Measurements from ENCODE around the gene DOCK2.
"Not testable (repeated sequence)": the region's sequence is repeated elsewhere in the genome, so short reads cannot be mapped to it uniquely, and the experiment has no call there.

DOCK2 gene

DNA sequence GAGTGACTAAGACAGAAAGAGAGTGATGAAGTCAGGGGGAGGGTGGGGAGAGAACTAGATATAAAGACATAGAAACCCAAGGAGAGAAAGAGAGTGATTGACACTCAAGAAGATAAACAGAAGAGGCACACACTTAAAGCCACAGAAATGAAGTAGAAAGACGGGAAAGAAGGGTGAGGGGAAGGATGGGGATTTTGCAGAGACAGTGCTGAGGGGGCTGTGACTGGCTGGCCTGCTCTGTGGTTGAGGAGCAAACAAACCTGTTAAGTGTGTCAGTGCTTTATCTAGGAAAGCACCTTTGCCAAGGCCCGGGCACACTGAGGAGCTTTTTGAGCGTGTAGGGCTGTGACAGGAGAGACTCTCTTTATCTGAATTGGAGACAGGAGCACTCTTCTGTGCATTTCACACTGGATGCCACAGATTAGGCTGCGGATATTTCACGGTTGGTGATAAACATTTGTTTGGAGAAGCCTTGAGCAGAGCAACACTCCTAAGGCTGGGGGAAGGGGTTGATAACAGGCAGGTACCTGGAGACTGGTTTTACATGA, 109.1 kb downstream of the DOCK2 start:
- no peak for DNase-seq (ENCODE audit: low read depth)
- TF ChIP-seq, protein P1, sequence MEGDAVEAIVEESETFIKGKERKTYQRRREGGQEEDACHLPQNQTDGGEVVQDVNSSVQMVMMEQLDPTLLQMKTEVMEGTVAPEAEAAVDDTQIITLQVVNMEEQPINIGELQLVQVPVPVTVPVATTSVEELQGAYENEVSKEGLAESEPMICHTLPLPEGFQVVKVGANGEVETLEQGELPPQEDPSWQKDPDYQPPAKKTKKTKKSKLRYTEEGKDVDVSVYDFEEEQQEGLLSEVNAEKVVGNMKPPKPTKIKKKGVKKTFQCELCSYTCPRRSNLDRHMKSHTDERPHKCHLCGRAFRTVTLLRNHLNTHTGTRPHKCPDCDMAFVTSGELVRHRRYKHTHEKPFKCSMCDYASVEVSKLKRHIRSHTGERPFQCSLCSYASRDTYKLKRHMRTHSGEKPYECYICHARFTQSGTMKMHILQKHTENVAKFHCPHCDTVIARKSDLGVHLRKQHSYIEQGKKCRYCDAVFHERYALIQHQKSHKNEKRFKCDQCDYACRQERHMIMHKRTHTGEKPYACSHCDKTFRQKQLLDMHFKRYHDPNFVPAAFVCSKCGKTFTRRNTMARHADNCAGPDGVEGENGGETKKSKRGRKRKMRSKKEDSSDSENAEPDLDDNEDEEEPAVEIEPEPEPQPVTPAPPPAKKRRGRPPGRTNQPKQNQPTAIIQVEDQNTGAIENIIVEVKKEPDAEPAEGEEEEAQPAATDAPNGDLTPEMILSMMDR (IDR thresholded peaks at IDR 0.05; ENCODE audit: low read length, missing control alignments): no peak

DNA sequence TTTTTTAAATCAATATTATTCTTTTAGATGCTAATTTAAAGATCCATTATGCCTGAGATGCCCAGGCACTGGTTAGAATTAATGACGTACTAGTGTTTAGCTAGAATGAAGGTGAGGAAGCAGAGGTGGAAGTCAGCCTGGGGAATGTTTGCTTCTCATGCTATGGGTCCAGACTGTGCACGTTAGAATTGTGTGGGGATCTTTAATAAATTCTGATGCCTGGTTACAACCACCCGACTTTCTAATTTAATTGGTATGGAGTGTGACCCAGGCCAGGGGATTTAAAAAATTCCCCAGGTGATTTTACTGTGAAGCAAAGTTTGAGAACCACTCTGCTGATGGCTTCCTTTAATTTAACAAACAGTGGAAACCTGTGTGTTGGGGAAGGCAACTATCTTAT, 111.1 kb downstream of the DOCK2 start:
- TF ChIP-seq, protein P1 (IDR thresholded peaks at IDR 0.05; ENCODE audit: low read length, missing control alignments): no peak
- no peak overlapping the region for H3K4me3 ChIP-seq (replicated peaks; ENCODE audit: low read depth, low read length)
- no peak for DNase-seq (ENCODE audit: low read depth)

More for the DNA sequence above, 109.1 kb downstream of the DOCK2 start:
- no peak overlapping the region for H3K4me3 ChIP-seq (replicated peaks; ENCODE audit: low read depth, low read length)

GRCh38 chr5:169749295-169749694, 112.2 kb downstream of the DOCK2 start:
- DNase-seq (ENCODE audit: low read depth): no peak
- TF ChIP-seq, protein P1 (IDR thresholded peaks at IDR 0.05; ENCODE audit: low read length, missing control alignments): no peak
- no peak overlapping the region for H3K4me3 ChIP-seq (replicated peaks; ENCODE audit: low read depth, low read length)

GRCh38 chr5:169751490-169751889, 114.4 kb downstream of the DOCK2 start:
- H3K4me3 ChIP-seq (replicated peaks; ENCODE audit: low read depth, low read length): no peak overlapping the region
- DNase-seq (ENCODE audit: low read depth): no peak
- TF ChIP-seq, protein P1 (IDR thresholded peaks at IDR 0.05; ENCODE audit: low read length, missing control alignments): no peak

DNA sequence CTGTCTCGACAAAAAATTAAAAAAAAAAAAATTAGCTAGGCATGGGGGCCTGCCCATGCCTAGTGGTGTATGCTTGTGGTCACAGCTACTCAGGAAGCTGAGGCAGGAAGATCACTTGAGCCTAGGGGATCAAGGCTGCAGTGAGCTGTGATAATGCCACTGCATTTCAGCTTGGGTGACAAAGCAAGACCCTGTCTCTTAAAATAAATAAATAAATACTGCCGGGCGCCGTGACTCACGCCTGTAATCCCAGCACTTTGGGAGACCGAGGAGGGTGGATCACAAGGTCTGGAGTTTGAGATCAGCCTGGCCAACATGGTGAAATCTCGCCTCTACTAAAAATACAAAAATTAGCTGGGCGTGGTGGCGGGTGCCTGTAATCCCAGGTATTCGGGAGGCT, 115.5 kb downstream of the DOCK2 start:
- DNase-seq (ENCODE audit: low read depth); H3K4me3 ChIP-seq (replicated peaks; ENCODE audit: low read depth, low read length): not testable (repeated sequence)

GRCh38 chr5:169753795-169754194, 116.7 kb downstream of the DOCK2 start:
- TF ChIP-seq, protein P1 (IDR thresholded peaks at IDR 0.05; ENCODE audit: low read length, missing control alignments): no peak
- peak; percentile 48 for DNase-seq (ENCODE audit: low read depth)
- H3K4me3 ChIP-seq (replicated peaks; ENCODE audit: low read depth, low read length): no peak overlapping the region

- TF ChIP-seq, protein P1 (IDR thresholded peaks at IDR 0.05; ENCODE audit: low read length, missing control alignments): no peak
- no peak overlapping the region for H3K4me3 ChIP-seq (replicated peaks; ENCODE audit: low read depth, low read length)
- DNase-seq (ENCODE audit: low read depth): no peak
These were observed 117.7 kb downstream of the DOCK2 start for GRCh38 chr5:169754737-169755136.
